GM23338 (cell line): ENCODE measurements around the gene CYP24A1. TPM values are rescaled to one million over a fixed set of nuclear protein-coding genes. Genes with fewer than 3 reads are reported as not detected.

Source experiments
- ATAC-seq: fragments of 200-7000 bp; cut with Tn5 transposase; 3 replicates; pipeline ENCODE4 v1.9.1; 2020
- DNase-seq: peaks from one replicate; pipeline ENCODE4 v3.0.0-alpha.2; 2015; ENCODE audit warnings: low spot score
- H2AFZ ChIP-seq: fragments of 200-600 bp; sonication (generic); 2 replicates; pipeline ENCODE4 v1.8.0; 2016; ENCODE audit warnings: antibody characterized with exemption, mild to moderate bottlenecking, moderate library complexity
- H3F3A ChIP-seq: fragments of 200-600 bp; sonication (generic); replicated peaks from 2 replicates; pipeline ENCODE4 v1.8.0; 2017; ENCODE audit warnings: antibody characterized with exemption, mixed run types, low read depth
- H3K27ac ChIP-seq: fragments of 200-600 bp; sonication (generic); 2 replicates; pipeline ENCODE4 v1.6.1; 2016; ENCODE audit warnings: low read depth
- H3K27me3 ChIP-seq: fragments of 200-600 bp; sonication (generic); 2 replicates; pipeline ENCODE4 v1.8.0; 2016; ENCODE audit warnings: mild to moderate bottlenecking, mixed run types, moderate library complexity; ENCODE audit not compliant: insufficient read depth
- H3K36me3 ChIP-seq: fragments of 200-600 bp; sonication (generic); 2 replicates; pipeline ENCODE4 v1.8.0; 2016; ENCODE audit warnings: mild to moderate bottlenecking; ENCODE audit not compliant: insufficient read depth
- H3K4me1 ChIP-seq: fragments of 200-600 bp; sonication (generic); 2 replicates; pipeline ENCODE4 v1.8.0; 2016; ENCODE audit warnings: mild to moderate bottlenecking, moderate library complexity; ENCODE audit not compliant: insufficient read depth
- H3K4me2 ChIP-seq: fragments of 200-600 bp; sonication (generic); 2 replicates; pipeline ENCODE4 v1.7.1; 2017; ENCODE audit warnings: mixed run types
- H3K4me3 ChIP-seq: fragments of 200-600 bp; sonication (generic); 2 replicates; pipeline ENCODE4 v1.6.1; 2016; ENCODE audit warnings: mixed run types
- H3K79me2 ChIP-seq: fragments of 200-600 bp; sonication (generic); replicated peaks from 2 replicates; pipeline ENCODE4 v1.8.0; 2017; ENCODE audit warnings: mild to moderate bottlenecking; ENCODE audit not compliant: insufficient read depth
- H3K9me2 ChIP-seq: fragments of 200-600 bp; sonication (generic); 2 replicates; pipeline ENCODE4 v1.8.0; 2017; ENCODE audit not compliant: insufficient read depth
- H4K20me1 ChIP-seq: fragments of 200-600 bp; sonication (generic); replicated peaks from 2 replicates; pipeline ENCODE4 v1.8.0; 2017; ENCODE audit warnings: mild to moderate bottlenecking; ENCODE audit not compliant: insufficient read depth
- H3K27ac Mint-ChIP-seq: 2 replicates; pipeline ENCODE4 v1.8.0; 2020; ENCODE audit warnings: inconsistent platforms, mild to moderate bottlenecking, moderate library complexity, mixed read lengths
- H3K27me3 Mint-ChIP-seq: 3 replicates; pipeline ENCODE4 v1.8.0; 2022; ENCODE audit warnings: low read depth, mild to moderate bottlenecking, moderate library complexity, mixed read lengths, inconsistent platforms; ENCODE audit not compliant: insufficient read depth, poor library complexity
- H3K36me3 Mint-ChIP-seq: 3 replicates; pipeline ENCODE4 v1.8.0; 2021; ENCODE audit warnings: low read depth, mild to moderate bottlenecking, inconsistent platforms, moderate library complexity, mixed read lengths
- H3K4me1 Mint-ChIP-seq: 3 replicates; pipeline ENCODE4 v1.8.0; 2020; ENCODE audit warnings: mild to moderate bottlenecking, inconsistent platforms, mixed read lengths
- H3K4me3 Mint-ChIP-seq: 3 replicates; pipeline ENCODE4 v1.8.0; 2021; ENCODE audit warnings: moderate library complexity, mild to moderate bottlenecking, inconsistent platforms, mixed read lengths
- H3K9me3 Mint-ChIP-seq: 3 replicates; pipeline ENCODE4 v1.8.0; 2020; ENCODE audit warnings: moderate library complexity, mild to moderate bottlenecking, inconsistent platforms, mixed read lengths
- EZH2 ChIP-seq: fragments of 200-600 bp; sonication (generic); IDR thresholded peaks from one replicate; pipeline ENCODE4 v1.8.0; 2017; ENCODE audit warnings: antibody characterized with exemption, mild to moderate bottlenecking, low read depth; ENCODE audit not compliant: unreplicated experiment
- JUNB ChIP-seq: IDR thresholded peaks from one replicate; pipeline ENCODE4 v1.6.1; 2016; ENCODE audit warnings: antibody characterized with exemption; ENCODE audit not compliant: unreplicated experiment
- NANOG ChIP-seq: IDR thresholded peaks from 2 replicates; pipeline ENCODE4 v1.6.1; 2016; ENCODE audit warnings: antibody characterized with exemption, borderline replicate concordance
- polyA plus RNA-seq: library from polyadenylated mRNA; unstranded; fragments of >200 nt; fragmentation: Nextera tagmentation; extraction: Ambion mirVana; gene quantifications from 2 replicates; pipeline ENCODE4 v1.2.1, GENCODE V29; 2016
- total RNA-seq: library from RNA; depleted of rRNA; stranded (reverse); fragments of >200 nt; shearing (Covaris generic); gene quantifications from 2 replicates; pipeline ENCODE4 v1.2.3, GENCODE V29; 2014
- TF ChIP-seq, protein P1 (sequence below): fragments of 250-450 bp; sonication (Bioruptor Pico); IDR thresholded peaks from 2 replicates; pipeline ENCODE4 v1.5.0; 2020; ENCODE audit warnings: mild to moderate bottlenecking, moderate library complexity
- TF ChIP-seq, protein P2 (sequence below), 2 experiments: fragments of 200-600 bp in 1 of 2; sonication (generic) in 1 of 2; conservative IDR thresholded peaks; 2 replicates each; pipeline versions ENCODE4 v1.5.1 to v1.6.1; 2016 to 2017; ENCODE audit warnings: antibody characterized with exemption in 2 of 2, low read depth in 2 of 2, mild to moderate bottlenecking in 2 of 2, moderate library complexity in 1 of 2

CYP24A1 gene
- total and polyA plus RNA-seq, 2 experiments from 2014 or later = 0.10 TPM; not detected in 1

GRCh38 chr20:54195483-54196472 lies 22.0 kb upstream of the CYP24A1 start (continued):
- TF ChIP-seq, protein P1, sequence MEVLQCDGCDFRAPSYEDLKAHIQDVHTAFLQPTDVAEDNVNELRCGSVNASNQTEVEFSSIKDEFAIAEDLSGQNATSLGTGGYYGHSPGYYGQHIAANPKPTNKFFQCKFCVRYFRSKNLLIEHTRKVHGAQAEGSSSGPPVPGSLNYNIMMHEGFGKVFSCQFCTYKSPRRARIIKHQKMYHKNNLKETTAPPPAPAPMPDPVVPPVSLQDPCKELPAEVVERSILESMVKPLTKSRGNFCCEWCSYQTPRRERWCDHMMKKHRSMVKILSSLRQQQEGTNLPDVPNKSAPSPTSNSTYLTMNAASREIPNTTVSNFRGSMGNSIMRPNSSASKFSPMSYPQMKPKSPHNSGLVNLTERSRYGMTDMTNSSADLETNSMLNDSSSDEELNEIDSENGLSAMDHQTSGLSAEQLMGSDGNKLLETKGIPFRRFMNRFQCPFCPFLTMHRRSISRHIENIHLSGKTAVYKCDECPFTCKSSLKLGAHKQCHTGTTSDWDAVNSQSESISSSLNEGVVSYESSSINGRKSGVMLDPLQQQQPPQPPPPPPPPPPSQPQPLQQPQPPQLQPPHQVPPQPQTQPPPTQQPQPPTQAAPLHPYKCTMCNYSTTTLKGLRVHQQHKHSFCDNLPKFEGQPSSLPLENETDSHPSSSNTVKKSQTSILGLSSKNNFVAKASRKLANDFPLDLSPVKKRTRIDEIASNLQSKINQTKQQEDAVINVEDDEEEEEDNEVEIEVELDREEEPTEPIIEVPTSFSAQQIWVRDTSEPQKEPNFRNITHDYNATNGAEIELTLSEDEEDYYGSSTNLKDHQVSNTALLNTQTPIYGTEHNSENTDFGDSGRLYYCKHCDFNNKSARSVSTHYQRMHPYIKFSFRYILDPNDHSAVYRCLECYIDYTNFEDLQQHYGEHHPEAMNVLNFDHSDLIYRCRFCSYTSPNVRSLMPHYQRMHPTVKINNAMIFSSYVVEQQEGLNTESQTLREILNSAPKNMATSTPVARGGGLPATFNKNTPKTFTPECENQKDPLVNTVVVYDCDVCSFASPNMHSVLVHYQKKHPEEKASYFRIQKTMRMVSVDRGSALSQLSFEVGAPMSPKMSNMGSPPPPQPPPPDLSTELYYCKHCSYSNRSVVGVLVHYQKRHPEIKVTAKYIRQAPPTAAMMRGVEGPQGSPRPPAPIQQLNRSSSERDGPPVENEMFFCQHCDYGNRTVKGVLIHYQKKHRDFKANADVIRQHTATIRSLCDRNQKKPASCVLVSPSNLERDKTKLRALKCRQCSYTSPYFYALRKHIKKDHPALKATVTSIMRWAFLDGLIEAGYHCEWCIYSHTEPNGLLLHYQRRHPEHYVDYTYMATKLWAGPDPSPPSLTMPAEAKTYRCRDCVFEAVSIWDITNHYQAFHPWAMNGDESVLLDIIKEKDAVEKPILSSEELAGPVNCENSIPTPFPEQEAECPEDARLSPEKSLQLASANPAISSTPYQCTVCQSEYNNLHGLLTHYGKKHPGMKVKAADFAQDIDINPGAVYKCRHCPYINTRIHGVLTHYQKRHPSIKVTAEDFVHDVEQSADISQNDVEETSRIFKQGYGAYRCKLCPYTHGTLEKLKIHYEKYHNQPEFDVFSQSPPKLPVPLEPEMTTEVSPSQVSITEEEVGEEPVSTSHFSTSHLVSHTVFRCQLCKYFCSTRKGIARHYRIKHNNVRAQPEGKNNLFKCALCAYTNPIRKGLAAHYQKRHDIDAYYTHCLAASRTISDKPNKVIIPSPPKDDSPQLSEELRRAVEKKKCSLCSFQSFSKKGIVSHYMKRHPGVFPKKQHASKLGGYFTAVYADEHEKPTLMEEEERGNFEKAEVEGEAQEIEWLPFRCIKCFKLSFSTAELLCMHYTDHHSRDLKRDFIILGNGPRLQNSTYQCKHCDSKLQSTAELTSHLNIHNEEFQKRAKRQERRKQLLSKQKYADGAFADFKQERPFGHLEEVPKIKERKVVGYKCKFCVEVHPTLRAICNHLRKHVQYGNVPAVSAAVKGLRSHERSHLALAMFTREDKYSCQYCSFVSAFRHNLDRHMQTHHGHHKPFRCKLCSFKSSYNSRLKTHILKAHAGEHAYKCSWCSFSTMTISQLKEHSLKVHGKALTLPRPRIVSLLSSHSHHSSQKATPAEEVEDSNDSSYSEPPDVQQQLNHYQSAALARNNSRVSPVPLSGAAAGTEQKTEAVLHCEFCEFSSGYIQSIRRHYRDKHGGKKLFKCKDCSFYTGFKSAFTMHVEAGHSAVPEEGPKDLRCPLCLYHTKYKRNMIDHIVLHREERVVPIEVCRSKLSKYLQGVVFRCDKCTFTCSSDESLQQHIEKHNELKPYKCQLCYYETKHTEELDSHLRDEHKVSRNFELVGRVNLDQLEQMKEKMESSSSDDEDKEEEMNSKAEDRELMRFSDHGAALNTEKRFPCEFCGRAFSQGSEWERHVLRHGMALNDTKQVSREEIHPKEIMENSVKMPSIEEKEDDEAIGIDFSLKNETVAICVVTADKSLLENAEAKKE = no peak
- no peak for TF ChIP-seq JUNB
- no peak for TF ChIP-seq EZH2

- Mint-ChIP-seq H3K9me3 (no peaks in the 10 kb centered on the region), H3K36me3 (no peaks in the 10 kb centered on the region), H3K27me3 (peaks cover 1% of the 10 kb centered on the region), H3K4me1 (peaks cover 2% of the 10 kb centered on the region; the same call in 2 of the 3 replicates), H3K4me3 (no peak overlapping the region), H3K27ac (no peak overlapping the region)
- no peak overlapping the region for H2AFZ ChIP-seq
- H3K27ac ChIP-seq = no peak overlapping the region
- ATAC-seq = peak; percentile 52
- H3K27me3 ChIP-seq = no peaks in the 10 kb centered on the region
- no peaks in the 10 kb centered on the region for H3F3A ChIP-seq
- H3K4me3 ChIP-seq = no peak overlapping the region
- H3K4me1 ChIP-seq = no peaks in the 10 kb centered on the region
- no peaks in the 10 kb centered on the region for H3K36me3 ChIP-seq
- TF ChIP-seq, protein P2, sequence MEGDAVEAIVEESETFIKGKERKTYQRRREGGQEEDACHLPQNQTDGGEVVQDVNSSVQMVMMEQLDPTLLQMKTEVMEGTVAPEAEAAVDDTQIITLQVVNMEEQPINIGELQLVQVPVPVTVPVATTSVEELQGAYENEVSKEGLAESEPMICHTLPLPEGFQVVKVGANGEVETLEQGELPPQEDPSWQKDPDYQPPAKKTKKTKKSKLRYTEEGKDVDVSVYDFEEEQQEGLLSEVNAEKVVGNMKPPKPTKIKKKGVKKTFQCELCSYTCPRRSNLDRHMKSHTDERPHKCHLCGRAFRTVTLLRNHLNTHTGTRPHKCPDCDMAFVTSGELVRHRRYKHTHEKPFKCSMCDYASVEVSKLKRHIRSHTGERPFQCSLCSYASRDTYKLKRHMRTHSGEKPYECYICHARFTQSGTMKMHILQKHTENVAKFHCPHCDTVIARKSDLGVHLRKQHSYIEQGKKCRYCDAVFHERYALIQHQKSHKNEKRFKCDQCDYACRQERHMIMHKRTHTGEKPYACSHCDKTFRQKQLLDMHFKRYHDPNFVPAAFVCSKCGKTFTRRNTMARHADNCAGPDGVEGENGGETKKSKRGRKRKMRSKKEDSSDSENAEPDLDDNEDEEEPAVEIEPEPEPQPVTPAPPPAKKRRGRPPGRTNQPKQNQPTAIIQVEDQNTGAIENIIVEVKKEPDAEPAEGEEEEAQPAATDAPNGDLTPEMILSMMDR (conservative IDR thresholded peaks at IDR 0.05; ENCODE audit: low read depth in 2 of 2) = 0 out of 4 replicates have a peak, but pooled peaks of 1 of the 2 experiments have one; percentile 14
- no peak for TF ChIP-seq JUNB
- no peak for TF ChIP-seq NANOG
- 0 out of 2 replicates have a peak, but pooled peaks cover 3% of the 10 kb centered on the region for H3K9me2 ChIP-seq
- H3K79me2 ChIP-seq = no peaks in the 10 kb centered on the region
- no peak overlapping the region for H3K4me2 ChIP-seq
- DNase-seq = no peak
- H4K20me1 ChIP-seq = no peaks in the 10 kb centered on the region
Measured at GRCh38 chr20:54194724-54195438, 21.1 kb upstream of the CYP24A1 start.
